HG02610 (cell line): ENCODE results near the gene FBLN1.
"Not testable (repeated sequence)": the region's sequence is repeated elsewhere in the genome, so short reads cannot be mapped to it uniquely, and the experiment has no call there.

ENCODE experiments used
- ATAC-seq: cut with Tn5 transposase; IDR thresholded peaks from one replicate; pipeline ENCODE4 v1.9.1; 2021; ENCODE audit warnings: mild to moderate bottlenecking, moderate library complexity; ENCODE audit not compliant: unreplicated experiment

The FBLN1 gene

GRCh38 chr22:45476814-45477213 lies 25.9 kb upstream of the FBLN1 start:
- ATAC-seq, result no peak

- no peak for ATAC-seq
Observed at GRCh38 chr22:45477366-45478107, 25.1 kb upstream of the FBLN1 start.

- ATAC-seq, result no peak
Observed at GRCh38 chr22:45478108-45478771, 24.4 kb upstream of the FBLN1 start.

DNA sequence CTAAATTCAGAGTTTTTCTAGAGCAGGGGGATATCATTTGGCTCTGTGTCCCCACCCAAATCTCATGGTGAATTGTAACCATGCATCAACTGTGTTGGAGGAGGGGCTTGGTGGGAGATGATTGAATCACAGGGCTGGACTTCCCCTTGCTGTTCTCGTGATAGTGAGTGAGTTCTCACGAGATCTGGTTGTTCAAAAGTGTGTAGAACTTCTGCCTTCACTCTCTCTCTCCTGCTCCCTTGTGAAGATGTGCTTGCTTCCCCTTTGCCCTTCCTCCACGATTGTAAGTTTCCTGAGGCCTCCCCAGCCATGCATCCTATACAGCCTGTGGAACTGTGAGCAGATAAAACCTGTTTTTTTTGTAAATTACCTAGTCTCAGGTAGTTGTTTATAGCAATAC lies 22.0 kb upstream of the FBLN1 start:
- ATAC-seq, result no peak

- no peak for ATAC-seq
Observed at GRCh38 chr22:45481661-45482060, 21.0 kb upstream of the FBLN1 start.

DNA sequence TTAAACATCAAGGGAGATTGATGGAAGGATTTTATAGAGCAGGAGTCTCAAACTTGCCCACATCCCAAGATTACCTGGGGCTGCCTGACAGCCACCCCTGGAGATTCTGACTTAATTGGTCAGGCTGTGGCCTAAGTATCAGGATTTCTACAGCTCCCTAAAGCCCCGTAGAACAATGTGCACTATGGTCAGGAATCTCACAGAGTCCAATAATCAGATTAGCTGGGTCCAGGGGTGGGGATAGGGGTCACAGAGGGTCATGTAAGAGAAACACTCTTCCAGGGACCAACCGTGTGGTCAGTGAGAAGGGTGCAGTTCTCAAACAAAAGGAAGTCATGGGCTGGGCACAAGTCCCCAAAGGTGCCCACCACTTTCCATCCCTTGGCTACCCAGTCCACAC lies 20.5 kb upstream of the FBLN1 start:
- ATAC-seq, result no peak

DNA sequence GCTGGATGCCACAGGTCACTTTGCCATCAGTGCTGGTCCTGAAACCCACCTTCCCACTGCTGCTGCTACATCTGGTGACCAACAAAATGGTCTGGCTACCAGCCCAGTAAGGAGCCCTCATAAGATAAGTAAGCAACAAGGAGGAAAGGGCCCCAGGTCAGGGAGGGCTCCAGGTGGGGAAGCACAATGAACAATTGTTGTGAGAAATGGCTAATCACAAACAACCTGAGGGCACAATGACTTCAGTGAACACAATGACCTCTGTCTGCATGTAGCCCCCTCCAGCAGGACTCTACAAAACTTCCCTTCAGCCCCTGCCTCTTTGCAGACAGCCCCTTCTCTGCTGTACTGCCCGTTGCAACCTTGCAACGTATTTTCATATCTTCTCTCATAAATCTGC lies 19.4 kb upstream of the FBLN1 start:
- ATAC-seq, result no peak

- ATAC-seq, result no peak
Observed at GRCh38 chr22:45483918-45484499, 18.7 kb upstream of the FBLN1 start.

DNA sequence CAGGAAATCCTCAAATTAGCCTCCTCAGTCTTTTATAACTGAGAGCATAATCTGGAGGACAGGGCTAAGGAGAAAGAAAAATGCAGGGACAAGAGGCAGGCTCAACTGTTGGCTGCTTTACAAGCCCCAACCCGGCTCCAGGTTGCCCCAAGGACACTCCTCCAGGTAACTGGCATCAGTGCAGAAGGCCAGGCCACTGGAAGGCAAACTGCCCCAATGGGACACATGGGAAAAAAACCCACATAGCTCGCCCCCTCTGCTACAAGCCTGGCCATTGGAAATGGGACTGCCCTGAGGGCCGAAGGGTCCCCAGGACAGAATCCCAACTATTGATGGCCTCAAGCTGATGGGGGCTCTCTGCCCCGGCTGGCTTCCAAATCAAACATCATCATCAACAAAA lies 17.9 kb upstream of the FBLN1 start:
- ATAC-seq, result no peak

GRCh38 chr22:45485261-45485660 lies 17.4 kb upstream of the FBLN1 start:
- no peak for ATAC-seq

DNA sequence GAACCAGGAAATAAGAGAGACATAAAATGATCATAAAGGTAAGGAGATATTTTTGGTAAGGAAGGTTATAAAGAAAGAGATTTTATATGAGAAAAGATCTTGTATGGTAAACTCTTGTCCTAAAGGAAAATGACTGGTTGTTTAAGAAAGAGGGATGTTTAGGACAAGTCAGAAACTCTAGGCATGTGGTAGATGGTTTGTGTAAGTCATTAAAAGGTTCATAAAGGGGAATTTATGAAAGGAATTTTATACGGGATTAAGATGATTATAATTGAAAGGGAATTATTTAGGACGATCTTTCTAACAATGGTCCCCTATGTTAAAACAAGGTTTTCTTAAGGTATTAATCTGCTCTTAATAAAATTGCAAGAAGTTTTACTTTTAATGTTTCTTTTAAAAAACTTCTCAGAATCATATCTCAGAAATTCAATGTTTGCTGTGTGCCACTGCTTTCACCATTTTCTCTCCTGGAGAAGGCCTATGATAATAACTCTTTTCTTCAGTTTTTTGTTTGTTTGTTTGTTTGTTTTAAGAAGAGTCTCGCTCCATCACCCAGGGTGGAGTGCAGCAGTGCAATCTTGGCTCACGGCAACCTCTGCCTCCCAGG lies 13.8 kb upstream of the FBLN1 start:
- no peak for ATAC-seq

DNA sequence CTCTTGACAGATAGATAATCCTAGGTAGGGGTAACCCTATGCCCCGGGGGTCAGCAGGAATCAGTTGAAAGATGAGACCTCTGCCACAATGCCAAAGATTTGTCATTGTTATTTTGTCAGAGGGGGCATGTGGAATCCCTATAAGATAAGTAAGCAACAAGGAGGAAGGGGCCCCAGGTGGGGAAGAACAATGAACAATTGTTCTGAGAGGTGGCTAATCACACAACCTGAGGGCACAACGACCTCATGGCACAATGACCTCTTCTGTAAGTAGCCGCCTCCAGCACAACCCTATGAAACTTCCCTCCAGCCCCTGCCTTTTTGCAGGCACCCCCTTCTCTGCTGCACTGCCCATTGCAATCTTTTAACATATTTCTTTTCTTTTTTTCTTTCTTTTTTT lies 11.8 kb upstream of the FBLN1 start:
- no peak for ATAC-seq

- no peak for ATAC-seq
Observed at GRCh38 chr22:45491841-45492240, 10.8 kb upstream of the FBLN1 start.

DNA sequence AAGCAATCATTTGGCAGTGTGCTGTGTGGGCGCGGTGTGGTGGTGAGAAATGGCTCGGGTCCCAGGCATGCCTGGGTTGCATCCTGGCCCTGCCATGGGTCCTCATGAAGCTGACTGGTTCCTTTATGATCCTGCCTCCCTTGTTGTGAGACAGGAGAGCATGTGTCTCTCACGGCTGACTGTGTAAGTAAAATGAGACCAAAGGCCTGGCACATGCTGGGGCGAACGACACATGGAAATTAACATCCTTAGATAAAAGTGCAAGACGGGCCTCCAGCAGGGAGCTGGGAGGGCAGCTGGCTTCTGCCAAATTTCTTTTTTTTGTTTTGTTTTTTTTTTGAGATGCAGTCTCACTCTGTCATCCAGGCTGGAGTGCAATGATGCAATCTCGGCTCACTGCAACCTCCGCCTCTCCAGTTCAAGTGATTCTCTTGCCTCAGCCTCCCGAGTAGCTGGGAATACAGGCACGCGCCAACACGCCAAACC lies 9.4 kb upstream of the FBLN1 start:
- no peak for ATAC-seq

DNA sequence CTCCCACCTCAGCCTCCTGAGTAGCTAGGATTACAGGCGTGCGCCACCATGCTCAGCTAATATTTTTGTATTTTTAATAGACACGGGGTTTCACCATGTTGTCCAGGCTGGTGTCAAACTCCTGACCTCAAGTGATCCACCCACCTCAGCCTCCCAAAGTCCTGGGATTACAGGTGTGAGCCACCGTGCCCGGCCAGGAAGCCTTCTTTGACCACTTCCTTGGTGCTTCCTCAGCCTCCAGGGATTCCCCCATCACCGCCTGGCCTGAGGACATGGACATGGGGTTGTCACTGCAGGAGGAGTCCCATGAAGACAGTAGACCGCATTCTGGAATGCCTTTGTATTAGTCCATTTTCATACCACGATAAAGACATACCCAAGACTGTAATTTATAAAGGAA lies 8.4 kb upstream of the FBLN1 start:
- ATAC-seq, result not testable (repeated sequence)

GRCh38 chr22:45495616-45496015 lies 7.1 kb upstream of the FBLN1 start:
- not testable (repeated sequence) for ATAC-seq

GRCh38 chr22:45496451-45496941 lies 6.2 kb upstream of the FBLN1 start:
- ATAC-seq, result no peak

DNA sequence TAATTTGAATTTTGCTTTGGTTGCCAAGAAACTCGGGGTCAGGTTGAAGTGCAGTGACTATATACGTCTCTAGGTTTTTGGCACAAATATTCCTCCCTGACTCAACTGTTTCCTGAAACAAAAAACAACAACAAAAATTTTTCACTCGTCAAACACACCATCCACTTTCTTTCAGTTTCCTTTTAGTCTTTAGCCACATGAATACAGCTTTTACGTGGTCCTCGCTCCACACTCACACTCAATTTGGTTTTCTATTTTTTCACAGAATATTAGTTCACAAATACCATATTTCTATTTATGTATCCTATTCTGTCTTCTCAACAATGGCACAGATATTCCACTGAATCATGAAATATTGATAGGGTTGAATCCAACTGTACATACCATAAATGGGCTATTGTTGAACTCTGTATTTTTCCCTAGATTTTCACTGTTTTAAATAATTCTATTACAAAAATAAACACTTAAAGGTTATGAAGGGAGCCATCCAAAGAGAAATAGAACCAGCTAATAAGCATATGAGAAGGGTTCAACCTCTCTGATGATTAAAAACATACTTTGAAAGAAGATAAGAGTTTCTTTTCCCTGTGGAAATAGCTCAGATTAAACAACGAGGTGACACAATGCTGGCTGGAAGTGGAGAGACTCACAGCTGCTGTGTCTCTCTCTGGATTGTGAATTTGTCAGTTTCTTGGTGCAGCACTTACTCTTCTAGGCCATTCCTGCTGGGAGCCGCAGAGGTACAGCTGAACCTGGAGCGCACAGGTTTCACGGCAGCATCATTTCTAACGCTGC lies 5.1 kb upstream of the FBLN1 start:
- ATAC-seq, result no peak

GRCh38 chr22:45499746-45500145 lies 2.9 kb upstream of the FBLN1 start:
- ATAC-seq, result no peak

- ATAC-seq, result no peak
Observed at GRCh38 chr22:45503050-45503815, 550 bp downstream of the FBLN1 start.
